OCI-LY1 (cell line): ENCODE measurements around the gene DNAI4.
"Not testable (repeated sequence)": the region's sequence is repeated elsewhere in the genome, so short reads cannot be mapped to it uniquely, and the experiment has no call there.

ENCODE experiments used
- H2AFZ ChIP-seq: fragments of 200-600 bp; sonication (generic), shearing (Covaris generic); 2 replicates; pipeline ENCODE4 v1.6.0; 2014; ENCODE audit warnings: antibody characterized with exemption, mild to moderate bottlenecking, low read length
- H3F3A ChIP-seq: fragments of 200-600 bp; sonication (generic), shearing (Covaris generic); 2 replicates; pipeline ENCODE4 v1.6.0; 2014; ENCODE audit warnings: mild to moderate bottlenecking, antibody characterized with exemption, low read length, moderate library complexity; ENCODE audit not compliant: insufficient read depth
- H3K27ac ChIP-seq: fragments of 200-600 bp; sonication (generic); 2 replicates; pipeline ENCODE4 v1.5.1; 2014; ENCODE audit warnings: low read length, mixed run types, mild to moderate bottlenecking, low read depth; ENCODE audit not compliant: poor library complexity, severe bottlenecking
- H3K27me3 ChIP-seq: fragments of 200-600 bp; sonication (generic); 2 replicates; pipeline ENCODE4 v1.6.0; 2014; ENCODE audit warnings: antibody characterized with exemption, mild to moderate bottlenecking, low read length, moderate library complexity; ENCODE audit not compliant: insufficient read depth
- H3K36me3 ChIP-seq: fragments of 200-600 bp; sonication (generic); 2 replicates; pipeline ENCODE4 v1.6.1; 2014; ENCODE audit warnings: mild to moderate bottlenecking, antibody characterized with exemption, low read length, moderate library complexity, mixed read lengths; ENCODE audit not compliant: insufficient read depth
- H3K4me1 ChIP-seq: fragments of 200-600 bp; sonication (generic); 2 replicates; pipeline ENCODE4 v1.5.1; 2014; ENCODE audit warnings: mild to moderate bottlenecking, low read length, moderate library complexity; ENCODE audit not compliant: insufficient read depth, severe bottlenecking
- H3K4me2 ChIP-seq: fragments of 200-600 bp; sonication (generic), shearing (Covaris generic); 2 replicates; pipeline ENCODE4 v1.6.1; 2014; ENCODE audit warnings: low read length
- H3K4me3 ChIP-seq: fragments of 200-600 bp; sonication (generic); 2 replicates; pipeline ENCODE4 v1.5.1; 2014; ENCODE audit warnings: low read length, low read depth, mild to moderate bottlenecking, mixed read lengths; ENCODE audit not compliant: poor library complexity, severe bottlenecking
- H3K79me2 ChIP-seq: fragments of 200-600 bp; shearing (Covaris generic); 2 replicates; pipeline ENCODE4 v1.6.1; 2016; ENCODE audit warnings: mixed run types, low read length, mixed read lengths; ENCODE audit not compliant: insufficient read depth
- H3K9ac ChIP-seq: fragments of 200-600 bp; sonication (generic), shearing (Covaris generic); 2 replicates; pipeline ENCODE4 v1.6.1; 2014; ENCODE audit warnings: mild to moderate bottlenecking, low read length, mixed read lengths
- H3K9me2 ChIP-seq: fragments of 200-600 bp; sonication (generic), shearing (Covaris generic); 2 replicates; pipeline ENCODE4 v1.6.1; 2014; ENCODE audit warnings: low read depth, mild to moderate bottlenecking, low read length, mixed read lengths
- H3K9me3 ChIP-seq: fragments of 200-600 bp; shearing (Covaris generic); 2 replicates; pipeline ENCODE4 v1.6.1; 2014; ENCODE audit warnings: low read length, mixed read lengths
- H4K20me1 ChIP-seq: fragments of 200-600 bp; sonication (generic), shearing (Covaris generic); 2 replicates; pipeline ENCODE4 v1.6.0; 2016; ENCODE audit warnings: mild to moderate bottlenecking, low read length; ENCODE audit not compliant: insufficient read depth
- EZH2 ChIP-seq: fragments of 200-600 bp; sonication (generic), shearing (Covaris generic); IDR thresholded peaks from 2 replicates; pipeline ENCODE4 v1.8.0; 2017; ENCODE audit warnings: borderline replicate concordance, mixed run types, mild to moderate bottlenecking, antibody characterized with exemption, low read length, moderate library complexity, mixed read lengths
- TF ChIP-seq, protein P1 (sequence below): fragments of 200-600 bp; sonication (generic), shearing (Covaris generic); IDR thresholded peaks from 2 replicates; pipeline ENCODE4 v1.5.1; 2017; ENCODE audit warnings: mild to moderate bottlenecking, antibody characterized with exemption, low read length, moderate library complexity, mixed read lengths

The DNAI4 gene

DNA sequence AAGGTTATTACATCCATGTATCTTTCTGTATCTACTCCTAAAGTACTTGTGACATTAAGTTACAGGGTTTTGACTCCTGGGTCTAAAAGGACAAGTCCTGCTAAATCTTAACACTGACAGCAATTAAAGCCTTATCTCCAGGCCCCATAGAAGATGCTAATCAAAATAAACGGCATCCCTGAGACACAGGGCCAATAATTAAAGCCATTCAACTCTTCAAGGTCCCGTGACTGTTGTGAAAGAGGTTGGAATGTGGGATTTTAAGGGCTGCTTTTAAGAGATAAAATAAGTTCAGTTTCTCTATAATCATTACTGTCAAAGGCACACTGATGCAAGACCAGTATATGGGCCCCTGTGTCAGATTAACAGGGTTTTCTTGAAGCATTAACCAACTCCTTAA is 8.3 kb downstream of the DNAI4 start:
- Histone ChIP-seq H4K20me1 (no peaks in the 10 kb centered on the region), H3K27ac (no peak overlapping the region), H3K9me2 (no peaks in the 10 kb centered on the region), H3F3A (no peaks in the 10 kb centered on the region), H3K4me1 (no peaks in the 10 kb centered on the region), H3K36me3 (peaks cover 11% of the 10 kb centered on the region; the same call in 1 of the 2 replicates), H3K4me2 (no peak overlapping the region), H3K79me2 (no peaks in the 10 kb centered on the region), H3K9ac (no peak overlapping the region), H3K9me3 (peaks cover 9% of the 10 kb centered on the region; the same call in 1 of the 2 replicates), H3K27me3 (no peaks in the 10 kb centered on the region), H3K4me3 (no peak overlapping the region), H2AFZ (no peak overlapping the region)
- TF ChIP-seq, protein P1, sequence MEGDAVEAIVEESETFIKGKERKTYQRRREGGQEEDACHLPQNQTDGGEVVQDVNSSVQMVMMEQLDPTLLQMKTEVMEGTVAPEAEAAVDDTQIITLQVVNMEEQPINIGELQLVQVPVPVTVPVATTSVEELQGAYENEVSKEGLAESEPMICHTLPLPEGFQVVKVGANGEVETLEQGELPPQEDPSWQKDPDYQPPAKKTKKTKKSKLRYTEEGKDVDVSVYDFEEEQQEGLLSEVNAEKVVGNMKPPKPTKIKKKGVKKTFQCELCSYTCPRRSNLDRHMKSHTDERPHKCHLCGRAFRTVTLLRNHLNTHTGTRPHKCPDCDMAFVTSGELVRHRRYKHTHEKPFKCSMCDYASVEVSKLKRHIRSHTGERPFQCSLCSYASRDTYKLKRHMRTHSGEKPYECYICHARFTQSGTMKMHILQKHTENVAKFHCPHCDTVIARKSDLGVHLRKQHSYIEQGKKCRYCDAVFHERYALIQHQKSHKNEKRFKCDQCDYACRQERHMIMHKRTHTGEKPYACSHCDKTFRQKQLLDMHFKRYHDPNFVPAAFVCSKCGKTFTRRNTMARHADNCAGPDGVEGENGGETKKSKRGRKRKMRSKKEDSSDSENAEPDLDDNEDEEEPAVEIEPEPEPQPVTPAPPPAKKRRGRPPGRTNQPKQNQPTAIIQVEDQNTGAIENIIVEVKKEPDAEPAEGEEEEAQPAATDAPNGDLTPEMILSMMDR, result no peak
- no peak for TF ChIP-seq EZH2

DNA sequence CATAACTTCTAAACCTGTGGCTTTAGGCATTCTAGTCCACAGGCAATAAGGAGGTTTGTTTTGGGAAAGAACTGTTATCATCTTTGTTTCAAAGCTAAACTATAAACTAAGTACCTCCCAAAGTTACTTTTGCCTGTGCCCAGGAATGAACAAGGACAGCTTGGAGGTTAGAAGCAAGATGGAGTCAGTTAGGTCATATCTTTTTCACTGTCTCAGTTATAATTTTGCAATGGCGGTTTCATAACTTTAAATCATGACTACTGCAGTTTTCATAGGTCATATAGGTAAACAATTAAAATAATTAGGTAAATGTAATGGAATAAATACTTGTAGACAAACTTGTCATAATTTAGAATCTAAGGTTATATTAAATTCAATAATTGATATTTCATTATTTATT is 9.5 kb downstream of the DNAI4 start:
- not testable (repeated sequence) for H3K4me2 ChIP-seq, H3F3A ChIP-seq, H3K27me3 ChIP-seq, H3K9ac ChIP-seq, H2AFZ ChIP-seq, H4K20me1 ChIP-seq, H3K27ac ChIP-seq, H3K9me3 ChIP-seq, H3K36me3 ChIP-seq, H3K9me2 ChIP-seq, H3K4me3 ChIP-seq, H3K79me2 ChIP-seq, H3K4me1 ChIP-seq

DNA sequence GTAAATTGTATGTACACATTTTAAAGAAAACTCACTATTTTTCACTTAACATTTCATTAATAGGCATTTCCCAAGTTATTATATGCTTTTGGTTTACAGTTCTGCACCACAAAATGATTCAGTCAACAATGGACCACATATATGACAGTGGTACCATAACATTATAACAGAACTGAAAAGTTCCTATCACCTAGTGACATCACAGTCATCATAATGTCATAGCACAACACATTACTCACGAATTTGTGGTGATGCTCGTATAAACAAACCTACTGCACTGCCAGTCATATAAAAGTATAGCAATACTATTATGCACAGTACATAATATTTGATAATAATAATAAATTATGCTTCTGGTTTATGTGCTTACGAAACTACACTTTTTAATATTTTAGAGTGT is 30.9 kb downstream of the DNAI4 start:
- no peaks in the 10 kb centered on the region for H3K27me3 ChIP-seq
- no peak for TF ChIP-seq EZH2
- TF ChIP-seq, protein P1, result no peak
- H3K4me1 ChIP-seq, result no peaks in the 10 kb centered on the region
- H3K9me3 ChIP-seq, result no peaks in the 10 kb centered on the region
- H2AFZ ChIP-seq, result no peak overlapping the region
- no peak overlapping the region for H3K4me3 ChIP-seq
- no peaks in the 10 kb centered on the region for H3K79me2 ChIP-seq
- H3K9ac ChIP-seq, result no peak overlapping the region
- H3K4me2 ChIP-seq, result no peak overlapping the region
- no peaks in the 10 kb centered on the region for H3K36me3 ChIP-seq
- no peak overlapping the region for H3K27ac ChIP-seq
- H4K20me1 ChIP-seq, result no peaks in the 10 kb centered on the region
- H3F3A ChIP-seq, result no peaks in the 10 kb centered on the region
- H3K9me2 ChIP-seq, result no peaks in the 10 kb centered on the region

DNA sequence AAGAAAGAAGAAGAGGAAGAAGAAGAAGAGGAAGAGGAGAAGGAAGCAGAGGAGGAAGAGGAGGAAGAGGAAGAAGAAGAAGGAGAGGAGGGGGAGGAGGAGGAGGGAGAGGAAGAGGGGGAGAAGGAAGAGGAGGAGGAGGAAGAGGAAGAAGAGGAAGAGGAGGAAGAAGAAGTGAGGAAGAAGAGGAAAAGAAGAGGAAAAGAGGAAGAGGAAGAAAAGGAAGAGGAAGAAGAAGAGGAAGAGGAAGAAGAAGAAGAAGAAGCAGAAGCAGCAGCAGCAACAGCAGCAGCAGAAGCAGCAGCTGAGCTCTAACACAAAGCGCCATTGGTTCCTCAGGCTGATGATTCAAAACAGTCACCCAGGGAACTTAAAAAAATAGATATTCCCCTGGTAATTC is 34.0 kb downstream of the DNAI4 start:
- Histone ChIP-seq H3K36me3 (no peaks in the 10 kb centered on the region), H3K79me2 (no peaks in the 10 kb centered on the region), H2AFZ (no peak overlapping the region), H3F3A (no peaks in the 10 kb centered on the region), H4K20me1 (no peaks in the 10 kb centered on the region), H3K9me2 (no peaks in the 10 kb centered on the region), H3K4me3 (no peak overlapping the region), H3K4me1 (no peaks in the 10 kb centered on the region), H3K27ac (no peak overlapping the region), H3K9ac (no peak overlapping the region), H3K27me3 (no peaks in the 10 kb centered on the region), H3K9me3 (no peaks in the 10 kb centered on the region), H3K4me2 (no peak overlapping the region)
- no peak for TF ChIP-seq EZH2
- TF ChIP-seq, protein P1, result no peak
